Fibroblast of skin of abdomen (primary cell): Measurements from ENCODE around the gene CTNNBIP1.

ENCODE experiments used
- DNase-seq: peaks from one replicate; pipeline ENCODE4 v3.0.0-alpha.2; 2013

The CTNNBIP1 gene

DNA sequence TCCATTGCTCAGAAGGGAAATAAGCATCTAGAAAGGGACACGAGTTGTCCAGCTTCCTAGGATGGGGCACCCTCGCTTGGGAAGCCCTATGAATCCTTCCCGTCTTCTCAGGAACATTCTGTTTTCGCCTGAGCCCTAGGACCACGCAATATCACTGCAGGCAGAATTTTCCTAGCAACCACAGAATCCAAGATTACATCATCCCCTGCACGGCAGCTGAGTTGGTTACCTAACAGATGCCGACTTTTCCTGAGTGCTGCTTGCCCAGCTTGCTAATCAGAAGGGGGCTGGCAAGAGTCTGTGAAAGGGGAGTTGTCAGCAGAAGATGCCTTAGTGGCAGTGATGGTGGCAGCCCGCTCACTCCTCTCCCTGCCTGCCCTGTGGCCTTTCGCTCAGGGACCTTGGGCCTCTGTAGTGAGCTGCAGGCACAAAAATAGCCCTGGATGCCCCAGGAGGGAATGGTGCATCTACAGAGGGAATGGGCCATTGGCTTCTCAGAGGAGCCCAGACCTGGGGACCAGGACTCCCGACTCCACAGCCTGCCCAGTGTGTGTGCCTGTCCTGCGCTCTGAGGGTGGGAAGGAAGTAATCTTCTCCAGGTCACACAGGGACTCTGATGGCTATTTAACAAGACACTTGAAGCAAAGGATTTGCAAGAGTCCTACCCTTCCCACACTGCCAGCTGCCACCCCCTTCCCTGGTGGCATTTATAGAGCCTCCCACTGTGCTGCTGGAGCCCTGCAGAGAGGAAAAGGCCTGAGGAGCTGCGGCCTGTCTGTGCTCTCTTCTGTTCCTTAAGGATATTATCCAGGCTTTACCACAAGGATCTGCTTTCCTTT, 57.4 kb downstream of the CTNNBIP1 start:
- peak; percentile 79 for DNase-seq

DNA sequence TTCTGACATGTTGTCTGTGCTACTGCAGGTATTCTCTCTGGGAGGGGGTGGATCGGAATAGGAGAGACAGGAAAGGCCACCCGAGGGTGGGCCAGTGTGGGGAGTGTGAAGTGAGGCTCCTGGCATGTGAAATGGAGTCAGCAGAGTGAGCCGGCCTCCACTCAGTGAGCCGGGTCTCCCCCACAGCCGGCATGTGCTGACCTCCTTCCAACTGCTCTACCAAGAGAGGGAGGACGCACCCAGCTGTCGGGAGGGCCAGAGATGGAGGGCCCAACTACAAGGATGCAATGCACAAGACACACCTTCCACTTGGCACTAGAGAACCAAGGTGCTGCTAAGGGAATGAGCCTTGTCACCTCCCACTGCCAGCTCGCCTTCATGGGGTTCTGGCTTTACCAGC, 58.1 kb downstream of the CTNNBIP1 start:
- no peak for DNase-seq

DNA sequence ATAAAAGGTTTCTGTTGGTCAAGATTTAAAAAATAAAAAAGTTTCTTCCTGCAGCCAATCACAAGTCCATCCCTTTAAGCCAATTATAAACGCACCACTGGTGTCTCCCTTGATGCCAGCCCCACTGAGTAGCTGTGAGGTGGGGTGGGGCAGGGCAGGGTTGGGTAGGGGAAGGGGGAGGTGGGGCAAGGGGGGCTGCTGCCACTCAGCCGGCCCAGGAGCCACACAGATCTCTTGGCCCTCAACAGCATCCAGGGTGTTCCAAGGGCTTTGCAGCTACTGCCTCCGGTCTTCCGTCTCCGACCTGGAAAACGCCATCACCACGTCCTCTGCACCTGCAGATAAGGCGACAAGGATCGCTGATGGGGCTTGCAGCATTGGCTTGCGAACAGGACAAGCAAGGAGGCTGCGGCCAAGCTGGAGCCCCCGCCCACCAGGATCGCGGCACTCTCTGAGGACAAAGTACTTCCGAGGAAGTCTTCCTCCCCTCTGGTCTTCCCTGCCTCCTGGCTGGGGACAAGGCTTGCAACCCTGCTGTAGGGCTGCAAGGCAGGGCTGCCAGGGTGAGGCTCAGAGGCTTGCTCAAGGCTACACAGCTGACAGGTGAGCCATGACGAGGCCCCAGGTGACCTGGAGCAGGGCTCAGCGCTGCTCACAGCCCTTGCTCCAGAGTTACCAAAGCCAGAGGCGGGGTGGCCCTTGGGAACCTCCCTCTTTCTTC, 59.5 kb downstream of the CTNNBIP1 start:
- no peak for DNase-seq

DNA sequence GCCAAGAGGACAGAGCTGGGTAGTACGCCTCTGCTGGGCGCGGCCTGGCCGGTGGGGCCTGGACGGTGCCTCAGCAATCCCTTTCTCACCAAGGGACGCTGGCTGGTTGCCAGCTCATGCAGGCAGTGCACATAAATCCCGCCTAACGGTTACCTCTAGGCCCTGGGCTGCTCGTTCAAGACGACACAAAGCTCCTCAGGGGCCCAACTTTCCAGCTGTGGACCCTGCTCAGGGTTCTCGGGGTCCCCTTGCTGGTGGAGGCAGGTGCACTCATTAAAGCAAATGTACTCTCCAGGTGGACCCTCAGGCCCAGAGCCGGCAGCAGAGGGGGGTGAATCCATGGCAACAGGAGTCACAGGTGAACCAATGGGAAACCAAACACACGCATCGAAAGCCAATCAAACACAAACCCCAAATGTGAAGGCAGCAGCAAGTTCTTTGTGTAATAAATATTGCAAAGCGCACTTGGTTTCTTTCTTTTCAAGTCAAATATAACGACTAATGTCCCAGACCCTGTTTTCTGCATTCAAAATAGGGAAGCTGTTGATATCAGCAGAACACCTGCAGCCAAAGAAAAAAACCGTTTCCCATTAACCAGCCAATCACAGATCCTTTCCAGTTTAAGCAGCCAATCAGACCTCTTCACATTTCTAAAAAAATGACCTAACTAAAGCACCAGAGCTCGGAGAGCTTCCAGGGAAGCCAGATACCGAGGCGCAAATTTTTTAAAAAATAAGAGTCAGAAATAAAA, 60.2 kb downstream of the CTNNBIP1 start:
- DNase-seq: no peak

DNA sequence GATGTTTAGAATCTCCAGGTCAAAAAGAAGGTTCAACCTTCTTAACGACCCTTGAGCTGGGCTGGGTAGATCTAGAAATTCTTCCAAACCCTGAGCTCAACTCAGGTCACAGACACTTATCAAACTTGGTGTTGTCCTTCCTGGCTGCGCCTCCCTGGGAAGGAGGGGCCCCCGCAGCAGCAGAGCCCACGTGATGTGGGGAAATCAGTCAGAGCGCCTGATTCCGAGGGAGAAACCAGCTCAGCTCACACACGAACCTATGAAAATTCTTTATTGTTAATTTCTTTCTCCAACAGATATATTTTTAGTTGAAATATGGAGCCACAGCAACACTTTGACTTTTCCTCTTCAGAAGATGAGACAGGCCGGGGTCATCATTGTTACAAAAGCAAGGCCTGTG, 62.0 kb downstream of the CTNNBIP1 start:
- no peak for DNase-seq

DNA sequence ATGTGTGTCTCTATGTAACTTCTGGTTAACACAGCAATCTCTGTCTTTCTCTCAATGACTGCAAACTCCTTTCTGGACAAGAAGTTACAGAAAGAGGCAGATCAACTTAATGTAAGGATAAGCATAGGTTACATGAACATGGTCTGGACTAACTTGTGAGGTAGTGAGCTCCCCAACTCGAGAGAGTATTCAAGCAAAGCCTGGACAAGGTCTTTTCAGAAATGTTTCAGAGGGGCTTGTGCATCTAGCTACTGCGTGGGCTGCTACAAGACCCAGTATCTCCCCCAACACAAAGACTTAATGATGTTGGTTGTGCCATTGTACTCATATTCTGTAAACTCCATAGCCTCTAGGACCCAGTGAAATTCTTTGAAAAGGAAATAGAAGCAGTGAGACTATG, 62.8 kb downstream of the CTNNBIP1 start:
- no peak for DNase-seq

DNA sequence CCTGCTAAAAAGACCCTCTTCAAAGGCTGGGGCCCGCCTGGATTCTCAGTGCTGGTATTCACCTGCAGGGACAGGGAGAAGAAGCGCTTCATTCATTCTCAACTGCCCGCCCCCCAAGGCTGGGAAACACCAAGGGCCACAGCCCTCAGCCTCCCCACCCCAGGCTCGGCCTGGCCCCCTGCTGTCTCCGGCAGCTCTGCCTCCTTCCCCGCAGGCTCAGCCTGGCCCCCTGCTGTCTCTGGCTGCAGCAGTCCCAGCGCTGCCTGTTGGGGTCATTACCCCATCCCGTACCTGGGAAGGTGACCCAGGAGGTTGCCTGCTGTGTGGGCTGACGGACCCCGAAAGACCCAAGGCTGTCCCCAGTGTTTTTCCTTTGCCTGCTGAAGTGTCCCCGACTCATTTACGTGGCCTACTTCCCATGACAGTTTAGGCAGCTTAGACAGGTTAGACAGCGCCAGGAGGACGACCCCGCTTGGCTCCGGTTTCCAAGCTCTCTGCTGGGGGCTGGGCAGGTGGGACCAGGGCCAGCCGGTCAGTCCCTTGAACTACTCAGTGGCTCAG, 63.4 kb downstream of the CTNNBIP1 start:
- no peak for DNase-seq

DNA sequence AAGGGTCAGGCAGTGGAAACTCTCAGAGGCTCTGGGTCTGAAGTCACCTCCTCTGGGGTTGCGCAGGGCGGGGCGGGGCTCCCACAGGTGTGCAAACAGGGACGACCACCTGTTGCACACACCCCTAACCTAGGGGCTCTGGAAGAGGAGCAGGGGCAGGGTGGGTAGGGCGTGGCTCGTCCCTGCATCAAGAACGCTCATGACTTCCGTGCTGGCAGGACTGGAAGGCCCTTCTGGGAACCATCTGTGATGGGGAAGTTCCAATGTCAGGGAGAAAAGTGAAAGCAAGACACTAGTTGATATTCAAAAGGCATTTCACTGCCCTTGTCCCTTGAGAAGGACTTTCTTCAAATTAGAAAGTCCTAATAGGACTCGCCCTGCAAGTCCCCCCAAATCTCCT, 64.2 kb downstream of the CTNNBIP1 start:
- no peak for DNase-seq

DNA sequence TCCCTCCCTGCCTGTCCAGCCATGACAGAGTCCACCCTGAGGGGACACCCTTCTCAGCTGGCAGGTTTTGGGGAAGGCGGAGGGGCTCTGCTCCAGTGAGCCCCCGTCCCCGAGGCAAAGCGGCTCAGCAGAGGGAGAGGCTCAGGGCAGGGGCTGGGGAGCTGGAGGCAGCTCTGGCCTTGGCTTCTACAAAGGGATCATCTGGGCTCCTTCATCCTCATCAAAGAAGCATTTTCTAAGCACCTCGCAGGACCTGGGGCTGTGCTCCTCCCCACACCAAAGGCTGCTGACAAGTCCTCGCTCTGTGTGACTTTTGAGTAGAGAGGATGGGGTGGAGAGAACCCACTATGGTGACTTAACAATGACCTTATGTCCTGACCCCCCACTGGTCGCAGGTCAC, 65.3 kb downstream of the CTNNBIP1 start:
- no peak for DNase-seq

DNA sequence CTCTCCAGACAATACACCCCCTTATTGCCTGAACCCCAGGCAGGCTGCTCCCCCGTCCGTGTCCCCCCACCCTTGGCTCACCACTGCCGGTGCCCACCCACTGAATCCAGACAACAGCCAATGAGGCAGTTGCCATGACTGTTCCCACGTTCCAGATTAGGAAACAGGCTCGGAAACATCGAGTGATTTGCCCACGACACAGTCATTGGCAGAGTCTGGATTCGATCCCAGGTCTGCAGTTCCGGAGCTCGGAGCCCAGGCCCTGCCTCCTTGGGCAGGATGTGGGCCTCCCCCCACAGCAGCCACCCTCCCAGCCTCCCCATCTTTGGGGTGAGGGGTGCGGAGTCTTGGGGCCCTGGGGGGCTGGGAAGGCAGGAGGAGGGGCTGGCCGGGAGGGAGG, 66.0 kb downstream of the CTNNBIP1 start:
- no peak for DNase-seq

DNA sequence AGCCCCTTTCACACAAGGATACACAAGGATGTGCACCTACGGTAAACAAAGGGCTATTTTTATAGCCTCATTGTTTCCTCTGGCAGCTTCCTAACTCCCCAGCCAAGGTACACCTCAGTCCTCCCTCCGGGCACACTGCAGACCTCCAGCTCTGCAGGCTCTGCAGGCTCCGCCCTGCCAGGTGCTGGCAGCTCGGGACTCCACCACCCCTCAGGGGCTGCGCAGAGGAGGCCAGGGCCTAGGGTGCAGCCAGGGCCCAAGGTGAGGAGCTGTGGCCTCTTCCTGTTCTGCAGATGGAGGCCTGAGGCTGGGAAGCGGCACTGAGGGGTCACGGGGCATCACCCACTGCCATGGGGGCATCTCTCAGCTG, 66.5 kb downstream of the CTNNBIP1 start:
- no peak for DNase-seq

DNA sequence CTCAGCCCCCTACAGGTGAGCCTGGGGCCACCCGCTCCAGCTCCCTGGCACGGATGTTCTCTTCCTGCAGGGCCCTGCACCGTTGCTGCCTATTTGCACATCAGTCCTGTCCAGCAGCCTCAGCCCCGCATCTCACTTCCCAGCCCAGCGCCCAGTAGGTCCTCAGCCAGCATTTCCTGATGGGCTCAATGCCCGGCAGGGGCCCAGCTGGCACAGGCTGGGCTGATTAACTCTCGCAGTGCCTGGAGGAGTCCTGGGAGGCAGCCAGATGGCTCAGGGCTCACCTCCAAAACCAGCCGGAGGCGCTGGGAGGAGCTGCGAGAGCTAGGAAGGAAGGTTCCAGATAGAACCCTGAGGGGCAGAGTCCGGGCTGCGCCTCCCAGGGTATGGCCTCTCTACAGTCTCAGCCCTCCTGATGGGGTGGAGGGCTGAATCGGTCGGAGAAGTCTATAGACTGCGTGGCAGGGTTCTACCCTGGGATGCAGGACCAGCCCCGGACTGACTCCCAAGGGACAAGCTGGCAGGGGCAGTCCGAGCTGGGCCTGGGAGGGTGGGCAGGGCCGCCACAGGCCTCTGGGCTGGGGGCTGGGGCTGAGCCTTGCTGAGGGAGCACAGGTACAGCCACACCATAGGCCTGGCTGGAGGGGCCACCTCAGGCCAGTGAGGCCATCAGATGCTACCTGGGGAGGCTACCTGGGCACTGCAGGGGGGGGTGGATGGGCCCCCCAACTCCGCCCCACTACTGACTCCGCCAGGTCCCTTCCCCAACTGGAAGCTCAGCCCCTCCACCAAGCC, 67.1 kb downstream of the CTNNBIP1 start:
- DNase-seq: no peak

DNA sequence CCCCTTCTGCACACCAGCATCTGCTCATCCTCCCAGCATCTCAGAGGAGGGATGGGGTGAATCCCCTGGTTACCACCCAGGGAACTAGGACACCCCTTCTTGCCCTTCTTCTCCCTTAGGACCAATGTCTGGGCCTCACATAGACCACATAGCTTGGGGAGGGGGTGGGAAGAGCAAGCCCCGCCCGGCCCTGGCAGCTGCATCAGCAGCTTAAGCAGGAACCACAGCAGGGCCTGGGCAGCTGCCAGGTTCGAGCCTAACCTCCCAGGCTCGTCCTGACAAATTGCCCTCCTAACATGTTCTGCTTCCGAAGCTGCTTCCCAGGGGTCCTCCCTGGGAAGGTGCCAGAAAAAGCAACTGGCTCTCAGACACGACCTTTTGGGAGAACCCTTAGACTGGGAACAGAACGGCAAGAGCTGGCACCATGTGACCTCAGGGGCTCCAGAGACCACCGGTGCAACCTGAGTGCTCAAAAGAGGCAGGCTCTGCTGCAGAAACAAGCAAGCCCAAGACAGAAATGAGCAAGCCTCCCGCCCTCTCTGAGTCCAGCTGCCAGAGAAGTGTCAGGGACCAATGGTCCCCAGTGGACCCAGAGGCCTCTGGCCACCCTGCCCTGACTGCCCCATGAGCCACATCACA, 67.9 kb downstream of the CTNNBIP1 start:
- DNase-seq: peak; percentile 29

DNA sequence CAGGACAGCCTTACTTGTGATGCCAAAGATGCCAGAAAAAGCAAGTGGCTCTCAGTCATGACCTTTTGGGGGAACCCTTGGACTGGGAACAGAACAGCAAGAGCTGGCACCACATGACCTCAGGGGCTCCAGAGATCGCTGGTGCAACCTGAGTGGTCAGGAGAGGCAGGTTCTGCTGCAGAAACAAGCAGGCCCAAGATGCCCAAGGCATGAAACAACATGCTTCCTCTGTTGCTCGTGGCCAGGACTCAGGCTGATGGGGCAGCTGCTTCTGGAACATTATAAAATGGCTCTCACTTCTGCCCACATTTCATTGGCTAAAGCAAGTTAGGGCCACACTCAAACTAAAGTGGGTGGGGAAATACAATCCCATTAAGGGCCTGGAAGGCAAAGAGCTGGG, 68.6 kb downstream of the CTNNBIP1 start:
- no peak for DNase-seq

DNA sequence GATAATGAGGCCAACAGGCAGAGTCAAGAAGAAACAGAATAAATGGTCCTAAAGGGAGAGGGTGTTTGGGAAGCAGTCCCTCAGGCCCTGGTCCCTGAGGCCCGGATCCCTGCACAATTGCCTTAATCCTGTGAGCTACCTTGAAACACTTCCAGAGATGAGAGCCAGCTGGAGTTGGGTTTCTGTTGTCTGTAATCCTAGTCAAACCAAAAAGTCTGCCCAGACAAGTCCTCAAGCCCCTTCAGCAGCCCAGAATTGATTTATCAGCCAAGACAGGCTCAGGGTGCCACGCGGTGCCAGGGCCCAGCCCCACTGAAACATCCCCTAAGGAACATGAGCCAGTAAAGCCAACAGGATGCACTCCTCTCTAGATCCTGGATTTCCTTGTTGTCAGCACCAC, 69.9 kb downstream of the CTNNBIP1 start:
- no peak for DNase-seq

DNA sequence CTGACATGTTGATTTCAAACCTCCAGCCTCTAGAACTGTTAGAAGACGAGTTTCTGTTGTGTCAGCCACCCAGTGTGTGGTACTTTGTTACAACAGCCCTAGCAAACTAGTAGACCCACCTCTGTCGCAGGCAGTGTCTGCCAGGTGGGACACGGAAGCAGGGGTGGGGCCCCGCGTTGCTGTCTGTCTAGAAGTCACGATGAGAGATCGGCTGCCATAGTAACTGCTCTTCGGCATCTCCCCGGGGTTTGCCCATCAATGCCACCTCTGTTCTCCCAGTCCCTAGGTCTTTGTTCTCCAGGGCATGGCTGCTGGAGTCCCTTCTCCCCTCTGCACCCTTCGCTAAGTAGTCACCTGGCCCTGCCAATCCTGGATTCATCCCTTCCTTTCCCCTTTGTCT, 71.1 kb downstream of the CTNNBIP1 start:
- no peak for DNase-seq

DNA sequence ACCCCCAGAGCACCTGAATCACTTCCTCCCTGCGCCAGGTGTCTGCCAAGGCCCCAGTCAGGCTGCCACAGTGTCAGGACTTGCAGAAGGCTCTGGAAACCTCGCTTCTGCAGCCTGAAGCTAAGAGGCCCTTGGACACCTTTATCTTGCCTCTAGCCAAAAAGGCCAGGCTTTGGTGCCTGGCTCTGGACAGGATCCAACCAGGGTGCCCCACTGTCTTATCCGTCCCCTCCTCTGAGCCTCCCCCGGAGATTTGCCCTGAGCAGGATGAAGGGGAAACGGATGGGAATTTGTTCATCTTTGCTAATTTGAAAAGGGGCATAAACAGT, 73.5 kb downstream of the CTNNBIP1 start:
- DNase-seq: no peak

DNA sequence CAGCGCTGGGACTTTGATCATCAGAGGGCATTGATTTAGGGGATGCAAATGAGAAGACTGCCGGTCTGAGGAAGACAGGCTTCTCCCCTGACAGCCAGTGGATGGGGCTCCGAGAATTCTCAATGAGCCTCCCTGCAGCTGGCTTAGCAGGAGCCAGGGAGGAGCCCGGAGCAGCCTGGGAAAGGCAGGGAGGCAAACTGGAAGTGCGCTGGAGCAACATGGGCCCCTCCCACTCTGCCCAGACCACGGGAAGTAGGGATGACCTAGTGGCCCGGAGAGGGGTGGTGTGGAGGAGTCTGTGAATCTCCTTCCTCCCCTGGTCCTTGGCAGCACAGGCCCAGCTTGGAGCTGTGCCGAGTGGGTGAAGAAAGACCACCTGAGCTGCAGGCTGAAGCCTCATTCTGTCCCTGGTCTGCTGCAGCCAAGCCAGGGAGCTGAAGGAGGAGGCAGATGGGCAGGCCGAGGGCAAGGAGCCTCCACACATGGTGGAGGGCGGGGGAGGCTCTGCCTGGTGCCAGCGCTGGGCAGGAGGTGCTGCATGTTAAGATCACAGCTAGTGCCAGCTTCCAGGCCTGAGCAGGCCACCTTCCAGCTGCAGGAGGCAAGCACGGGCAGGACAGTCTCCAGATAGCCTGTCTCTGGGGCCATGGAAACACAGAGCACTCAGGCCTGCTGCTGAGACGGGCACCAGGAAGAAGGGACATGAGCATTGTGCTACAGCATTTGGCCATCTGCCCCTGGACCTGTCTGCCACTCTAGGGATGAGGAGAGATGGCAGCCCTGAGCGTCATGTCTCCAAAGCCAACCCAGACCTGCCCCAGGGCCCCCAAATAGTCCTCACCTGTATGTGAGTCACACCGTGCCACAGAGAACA, 74.1 kb downstream of the CTNNBIP1 start:
- no peak for DNase-seq

DNA sequence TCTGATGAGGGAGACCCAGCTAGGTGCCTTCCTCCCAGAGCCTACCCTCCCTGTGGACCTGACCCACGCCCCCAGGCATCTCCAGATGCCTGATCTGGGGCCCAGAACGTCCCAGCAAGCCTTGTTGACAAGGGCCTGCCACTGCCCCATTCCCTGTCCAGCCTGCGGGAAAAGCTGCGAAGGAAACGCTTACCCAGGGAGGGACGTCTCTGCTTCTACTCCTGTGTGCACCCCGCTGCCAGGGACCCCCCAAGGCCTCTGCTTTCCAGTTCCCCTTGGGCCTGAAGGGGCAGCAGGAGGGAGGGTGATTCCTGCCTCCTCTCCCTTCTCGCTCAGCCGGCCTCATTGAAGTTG, 74.7 kb downstream of the CTNNBIP1 start:
- no peak for DNase-seq

DNA sequence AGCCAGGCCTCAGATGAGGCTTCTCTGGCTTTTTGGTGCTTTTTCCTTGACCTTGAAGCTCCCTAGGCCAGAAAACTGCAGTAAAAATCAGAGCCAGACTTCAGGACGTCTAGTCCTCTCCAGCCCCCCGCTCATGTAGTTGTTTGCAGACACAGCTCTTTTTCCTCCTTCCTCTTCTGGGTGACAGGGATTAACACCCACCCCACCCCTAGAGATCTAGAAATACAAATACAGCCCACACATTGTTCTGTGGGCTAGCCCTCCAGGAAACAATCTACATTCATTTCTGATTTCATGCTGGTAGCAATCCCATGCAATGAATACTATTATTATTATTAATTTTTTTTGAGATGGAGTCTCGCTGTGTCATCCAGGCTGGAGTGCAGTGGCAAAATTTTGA, 76.4 kb downstream of the CTNNBIP1 start:
- DNase-seq: no peak

DNA sequence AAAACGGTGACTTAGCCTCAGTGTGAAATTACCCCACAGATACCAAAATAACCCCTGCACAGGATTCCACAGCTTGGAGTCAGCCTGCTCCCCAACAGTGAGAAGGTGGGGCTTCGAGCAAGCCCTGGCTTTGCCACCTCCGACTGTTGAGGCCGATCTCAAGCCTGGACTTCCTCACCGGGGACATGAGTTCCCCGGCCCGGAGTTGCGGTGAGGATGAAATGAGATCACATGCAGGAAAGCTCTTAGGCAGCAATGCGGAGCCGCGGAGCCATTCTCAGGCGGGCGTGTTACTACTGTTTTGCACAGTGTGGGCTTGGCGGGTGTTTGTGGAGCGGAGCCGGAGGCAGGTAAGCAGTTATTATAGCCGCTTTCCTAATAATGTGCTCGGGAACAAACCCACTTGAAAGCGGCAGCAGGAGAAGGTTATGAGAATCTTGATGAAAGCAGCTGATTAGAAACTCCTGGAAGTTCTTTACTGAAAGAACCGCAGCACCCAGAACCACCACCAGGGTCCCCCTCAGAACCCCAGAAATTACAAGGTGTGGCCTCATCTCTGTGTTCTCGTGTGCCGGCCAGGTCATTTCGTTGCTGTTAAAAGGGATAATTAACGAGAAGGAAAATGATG, 82.4 kb downstream of the CTNNBIP1 start:
- DNase-seq: no peak
